ENCODE measurements around the gene THADA. TPM values are rescaled to one million over a fixed set of nuclear protein-coding genes. Genes with fewer than 3 reads are reported as not detected.

THADA gene
- total RNA-seq, 2 experiments from 2014 or later = 26.2 to 32.2 TPM

- ChIA-PET CTCF (no interaction called here), POLR2A (no interaction called here)
- H3K27ac Mint-ChIP-seq = no peak overlapping the region
- peaks cover 23% of the 10 kb centered on the region for H3K36me3 Mint-ChIP-seq (ENCODE audit: low read depth)
- no peak overlapping the region for H3K4me3 Mint-ChIP-seq
- no peaks in the 10 kb centered on the region for H3K27me3 Mint-ChIP-seq
- no peak for DNase-seq
- H3K4me1 Mint-ChIP-seq = peaks cover 10% of the 10 kb centered on the region
- no peaks in the 10 kb centered on the region for H3K9me3 Mint-ChIP-seq
Measured at GRCh38 chr2:43317194-43317593, 278.6 kb downstream of the THADA start.

GRCh38 chr2:43315482-43315881 is 280.4 kb downstream of the THADA start:
- ChIA-PET CTCF (no interaction called here), POLR2A (no interaction called here)
- H3K36me3 Mint-ChIP-seq (ENCODE audit: low read depth) = peaks cover 16% of the 10 kb centered on the region
- no peaks in the 10 kb centered on the region for H3K9me3 Mint-ChIP-seq
- no peak for DNase-seq
- H3K4me1 Mint-ChIP-seq = peaks cover 10% of the 10 kb centered on the region
- H3K27me3 Mint-ChIP-seq = no peaks in the 10 kb centered on the region
- no peak overlapping the region for H3K4me3 Mint-ChIP-seq
- H3K27ac Mint-ChIP-seq = no peak overlapping the region

DNA sequence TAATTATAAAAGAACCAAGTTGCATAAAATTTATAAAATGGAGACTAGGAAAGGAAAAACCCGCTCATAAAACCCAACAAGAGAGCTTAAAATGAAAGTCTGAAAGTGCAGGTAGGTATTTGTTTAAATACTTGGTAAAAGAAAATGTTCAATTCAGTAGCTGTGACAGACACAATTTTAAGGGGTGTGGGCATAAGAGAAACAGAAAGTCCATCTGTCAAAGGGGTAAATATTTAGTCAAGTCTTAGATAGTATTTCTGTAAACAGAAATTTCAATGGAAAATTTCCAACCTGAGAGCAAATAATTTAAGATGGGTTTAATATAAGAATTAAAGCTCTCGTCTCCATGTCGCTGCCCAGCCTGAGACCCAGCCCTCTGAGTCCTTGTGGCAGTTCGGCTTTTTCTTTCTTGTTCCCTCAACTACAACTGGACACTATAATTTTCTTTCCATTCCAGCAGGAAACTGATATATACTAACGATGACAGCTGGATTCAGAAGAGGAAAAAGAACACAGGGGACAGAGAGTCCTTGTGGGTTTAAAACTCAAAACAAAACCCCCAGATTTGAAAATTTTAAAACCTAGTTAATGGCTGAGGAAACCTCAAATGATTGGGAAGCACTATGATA is 281.4 kb downstream of the THADA start:
- Mint-ChIP-seq H3K9me3 (no peaks in the 10 kb centered on the region), H3K4me1 (peaks cover 10% of the 10 kb centered on the region), H3K27me3 (no peaks in the 10 kb centered on the region), H3K4me3 (no peak overlapping the region), H3K27ac (no peak overlapping the region), H3K36me3 (ENCODE audit: low read depth) (peaks cover 9% of the 10 kb centered on the region)
- DNase-seq = no peak
- POLR2A ChIA-PET = no interaction called here
- CTCF ChIA-PET = interaction anchor here (1.8 kb wide), 1 partner anchor 13 kb away, joined by 7 read pairs; no protein-coding TSS in a partner anchor

- no peaks in the 10 kb centered on the region for H3K9me3 Mint-ChIP-seq
- ChIA-PET POLR2A (no interaction called here), CTCF (interaction anchor here (0.6 to 1.8 kb wide), 3 partner anchors 14 to 23 kb away, joined by 5 to 7 read pairs (median 5); no protein-coding TSS in a partner anchor)
- peaks cover 10% of the 10 kb centered on the region for H3K4me1 Mint-ChIP-seq
- H3K27me3 Mint-ChIP-seq = no peaks in the 10 kb centered on the region
- H3K27ac Mint-ChIP-seq = no peak overlapping the region
- H3K36me3 Mint-ChIP-seq (ENCODE audit: low read depth) = peaks cover 5% of the 10 kb centered on the region
- no peak for DNase-seq
- H3K4me3 Mint-ChIP-seq = no peak overlapping the region
Measured at GRCh38 chr2:43313642-43314017, 282.2 kb downstream of the THADA start.

DNA sequence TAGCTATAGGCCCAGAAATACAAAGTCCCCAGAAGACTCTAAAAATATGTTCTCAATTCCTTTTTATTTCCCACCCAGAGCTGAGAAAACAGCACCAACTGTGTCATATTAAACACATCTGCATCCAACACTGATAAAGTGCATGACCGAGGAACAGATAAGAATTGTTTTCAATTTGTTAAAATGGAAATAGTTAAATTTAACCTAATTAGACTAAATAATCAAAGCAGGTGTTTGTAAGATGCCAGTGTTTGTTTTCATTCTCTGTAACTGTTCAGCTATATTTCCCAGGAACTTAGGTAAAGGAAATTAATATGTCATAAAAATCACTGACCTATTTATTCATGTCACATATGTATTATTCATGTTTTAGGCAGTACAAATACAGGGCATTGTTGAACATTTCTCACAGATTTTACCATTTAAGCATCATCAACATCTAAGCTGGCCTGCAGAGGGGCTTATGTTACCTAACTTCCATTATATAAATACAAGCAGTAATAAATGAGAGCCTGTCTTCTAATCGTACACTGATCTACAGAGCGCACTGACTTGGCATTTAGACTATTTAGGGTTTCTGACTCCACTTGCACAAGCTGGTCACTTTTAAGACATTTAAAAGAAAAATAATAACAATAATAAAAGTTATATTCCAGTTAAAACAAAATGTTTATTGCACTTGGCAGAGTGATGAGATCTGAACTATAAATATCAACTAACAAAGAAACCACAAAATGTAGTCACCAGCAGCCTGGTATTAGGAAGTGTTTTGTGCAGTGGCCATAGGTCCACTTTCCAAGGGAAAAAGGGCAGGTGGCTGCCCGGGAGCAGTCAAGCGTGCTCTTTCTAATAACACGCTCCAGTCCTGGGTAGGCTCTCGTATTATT is 282.8 kb downstream of the THADA start:
- no peaks in the 10 kb centered on the region for H3K27me3 Mint-ChIP-seq
- ChIA-PET POLR2A (no interaction called here), CTCF (interaction anchor here (0.6 to 1.8 kb wide), 5 partner anchors 13 to 435 kb away, joined by 3 to 7 read pairs (median 5); no protein-coding TSS in a partner anchor)
- H3K9me3 Mint-ChIP-seq = no peaks in the 10 kb centered on the region
- H3K27ac Mint-ChIP-seq = no peak overlapping the region
- no peak for DNase-seq
- no peak overlapping the region for H3K4me3 Mint-ChIP-seq
- H3K4me1 Mint-ChIP-seq = peaks cover 10% of the 10 kb centered on the region
- H3K36me3 Mint-ChIP-seq (ENCODE audit: low read depth) = peaks cover 5% of the 10 kb centered on the region

GRCh38 chr2:43311276-43311675 is 284.6 kb downstream of the THADA start:
- CTCF ChIA-PET = no interaction called here
- POLR2A ChIA-PET = no interaction called here
- Mint-ChIP-seq H3K4me1 (peaks cover 10% of the 10 kb centered on the region), H3K36me3 (ENCODE audit: low read depth) (peaks cover 11% of the 10 kb centered on the region), H3K27ac (no peak overlapping the region), H3K4me3 (no peak overlapping the region), H3K9me3 (no peaks in the 10 kb centered on the region), H3K27me3 (no peaks in the 10 kb centered on the region)
- no peak for DNase-seq

GRCh38 chr2:43309935-43310334 is 285.9 kb downstream of the THADA start:
- CTCF ChIA-PET = interaction anchor here (1.0 kb wide), 1 partner anchor 24 kb away, joined by 3 read pairs; no protein-coding TSS in a partner anchor
- H3K27me3 Mint-ChIP-seq = no peaks in the 10 kb centered on the region
- H3K4me1 Mint-ChIP-seq = peaks cover 7% of the 10 kb centered on the region
- POLR2A ChIA-PET = no interaction called here
- no peak overlapping the region for H3K4me3 Mint-ChIP-seq
- H3K27ac Mint-ChIP-seq = no peak overlapping the region
- H3K36me3 Mint-ChIP-seq (ENCODE audit: low read depth) = peaks cover 8% of the 10 kb centered on the region
- no peak for DNase-seq
- H3K9me3 Mint-ChIP-seq = no peaks in the 10 kb centered on the region

DNA sequence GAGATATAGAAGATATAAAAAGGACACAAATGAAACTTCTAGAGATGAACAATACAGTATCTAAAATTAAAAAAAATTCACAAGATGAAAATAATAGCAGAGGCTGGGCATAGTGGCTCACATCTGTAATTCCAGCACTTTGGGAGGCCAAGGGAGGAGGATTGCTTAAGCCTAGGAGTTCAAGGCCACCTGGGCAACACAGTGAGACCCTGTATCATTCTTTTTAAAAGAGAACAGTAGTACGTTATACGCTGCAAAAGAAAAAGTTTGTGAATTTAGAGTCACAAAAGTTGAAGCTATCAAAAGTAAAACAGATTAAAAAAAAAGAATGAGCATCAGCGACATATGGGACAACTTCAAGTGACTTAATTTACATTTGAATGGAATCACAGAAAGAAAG is 287.9 kb downstream of the THADA start:
- Mint-ChIP-seq H3K27ac (no peak overlapping the region), H3K9me3 (no peaks in the 10 kb centered on the region), H3K27me3 (no peaks in the 10 kb centered on the region), H3K4me1 (peaks cover 22% of the 10 kb centered on the region), H3K36me3 (ENCODE audit: low read depth) (peaks cover 8% of the 10 kb centered on the region), H3K4me3 (no peak overlapping the region)
- no peak for DNase-seq
- ChIA-PET POLR2A (no interaction called here), CTCF (no interaction called here)

GRCh38 chr2:43307046-43307445 is 288.8 kb downstream of the THADA start:
- CTCF ChIA-PET = no interaction called here
- H3K4me1 Mint-ChIP-seq = peaks cover 27% of the 10 kb centered on the region
- POLR2A ChIA-PET = no interaction called here
- H3K9me3 Mint-ChIP-seq = no peaks in the 10 kb centered on the region
- no peaks in the 10 kb centered on the region for H3K27me3 Mint-ChIP-seq
- DNase-seq = no peak
- H3K36me3 Mint-ChIP-seq (ENCODE audit: low read depth) = peaks cover 8% of the 10 kb centered on the region
- no peak overlapping the region for H3K27ac Mint-ChIP-seq
- H3K4me3 Mint-ChIP-seq = no peak overlapping the region

DNA sequence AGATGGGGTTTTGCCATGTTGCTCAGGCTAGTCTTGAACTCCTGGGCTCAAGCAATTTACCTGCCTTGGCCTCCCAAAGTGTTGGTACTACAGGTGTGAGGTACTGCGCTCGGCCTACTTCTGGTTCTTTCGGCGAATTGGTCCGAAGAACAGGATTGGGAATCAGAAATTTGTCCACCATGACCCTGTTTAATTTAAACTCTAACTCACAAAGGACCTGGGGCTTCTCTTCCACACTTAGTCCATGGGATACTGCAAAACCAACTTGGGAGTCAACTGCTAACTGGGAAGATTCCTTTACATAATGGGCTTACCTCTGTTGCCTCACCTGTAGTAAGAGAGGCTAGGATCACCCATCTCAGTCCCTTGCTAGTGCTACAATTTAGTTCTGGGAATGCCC is 289.6 kb downstream of the THADA start:
- no peak for DNase-seq
- POLR2A ChIA-PET = no interaction called here
- Mint-ChIP-seq H3K27me3 (no peaks in the 10 kb centered on the region), H3K27ac (no peak overlapping the region), H3K4me1 (peaks cover 34% of the 10 kb centered on the region), H3K9me3 (no peaks in the 10 kb centered on the region), H3K36me3 (ENCODE audit: low read depth) (peaks cover 8% of the 10 kb centered on the region), H3K4me3 (no peak overlapping the region)
- CTCF ChIA-PET = interaction anchor here (0.6 kb wide), 1 partner anchor 531 kb away, joined by 5 read pairs; no protein-coding TSS in a partner anchor

DNA sequence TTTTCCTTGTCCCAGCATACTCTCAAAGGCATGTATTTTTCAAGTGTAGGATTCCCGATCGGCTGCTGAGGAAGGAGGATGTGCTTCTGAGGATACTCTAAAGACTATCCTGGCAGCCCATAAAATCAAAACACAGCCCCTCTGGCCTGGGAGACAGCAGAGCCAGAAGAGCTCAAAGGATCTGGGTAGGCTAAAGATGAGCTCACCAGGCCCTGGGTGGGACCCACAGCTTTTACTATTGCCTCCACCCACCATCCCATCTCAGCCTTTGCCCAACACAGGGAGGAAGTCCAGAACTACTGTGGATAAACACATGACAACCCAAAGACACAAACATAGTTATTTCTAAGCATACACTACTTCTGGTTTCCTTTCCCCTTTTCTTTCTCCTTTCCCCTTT is 290.3 kb downstream of the THADA start:
- H3K4me1 Mint-ChIP-seq = peaks cover 39% of the 10 kb centered on the region
- no peaks in the 10 kb centered on the region for H3K9me3 Mint-ChIP-seq
- ChIA-PET CTCF (interaction anchor here (0.6 to 0.9 kb wide), 2 partner anchors 44 to 530 kb away, joined by 4 to 5 read pairs; no protein-coding TSS in a partner anchor), POLR2A (no interaction called here)
- H3K27me3 Mint-ChIP-seq = no peaks in the 10 kb centered on the region
- peaks cover 6% of the 10 kb centered on the region for H3K36me3 Mint-ChIP-seq (ENCODE audit: low read depth)
- no peak overlapping the region for H3K4me3 Mint-ChIP-seq
- no peak overlapping the region for H3K27ac Mint-ChIP-seq
- DNase-seq = no peak

- DNase-seq = no peak
- POLR2A ChIA-PET = no interaction called here
- peaks cover 42% of the 10 kb centered on the region for H3K4me1 Mint-ChIP-seq
- CTCF ChIA-PET = interaction anchor here (0.9 kb wide), 1 partner anchor 45 kb away, joined by 4 read pairs; no protein-coding TSS in a partner anchor
- H3K36me3 Mint-ChIP-seq (ENCODE audit: low read depth) = peaks cover 6% of the 10 kb centered on the region
- H3K27me3 Mint-ChIP-seq = no peaks in the 10 kb centered on the region
- no peak overlapping the region for H3K27ac Mint-ChIP-seq
- H3K9me3 Mint-ChIP-seq = no peaks in the 10 kb centered on the region
- H3K4me3 Mint-ChIP-seq = no peak overlapping the region
Measured at GRCh38 chr2:43305012-43305411, 290.8 kb downstream of the THADA start.

GRCh38 chr2:43303889-43304288 is 291.9 kb downstream of the THADA start:
- ChIA-PET POLR2A (no interaction called here), CTCF (interaction anchor here (0.8 kb wide), 1 partner anchor 10 kb away, joined by 3 read pairs; no protein-coding TSS in a partner anchor)
- Mint-ChIP-seq H3K4me1 (peaks cover 42% of the 10 kb centered on the region), H3K27me3 (no peaks in the 10 kb centered on the region), H3K4me3 (no peak overlapping the region), H3K27ac (no peak overlapping the region), H3K36me3 (ENCODE audit: low read depth) (peaks cover 6% of the 10 kb centered on the region), H3K9me3 (no peaks in the 10 kb centered on the region)
- no peak for DNase-seq
